Duodenal mucosa (tissue), 2 donors: ENCODE results near the gene SRRM3.

ENCODE experiments used
- H3K27ac ChIP-seq: one replicate; pipeline ENCODE4 v1.7.0; 2013; ENCODE audit warnings: low read depth, low read length
- H3K27me3 ChIP-seq, 2 donors: one replicate each; pipeline ENCODE4 v1.7.0; 2013; ENCODE audit warnings: low read length in 2 of 2, control low read depth in 1 of 2; ENCODE audit not compliant: insufficient read depth in 2 of 2, control insufficient read depth in 1 of 2
- H3K36me3 ChIP-seq, 2 donors: one replicate each; pipeline ENCODE4 v1.7.0; 2013; ENCODE audit warnings: low read length in 2 of 2, control low read depth in 1 of 2; ENCODE audit not compliant: insufficient read depth in 2 of 2, control insufficient read depth in 1 of 2
- H3K4me1 ChIP-seq, 2 donors: one replicate each; pipeline ENCODE4 v1.7.0; 2013; ENCODE audit warnings: low read length in 2 of 2, control low read depth in 1 of 2; ENCODE audit not compliant: insufficient read depth in 2 of 2, control insufficient read depth in 1 of 2
- H3K4me3 ChIP-seq, 2 donors: one replicate each; pipeline ENCODE4 v1.7.0; 2013; ENCODE audit warnings: low read length in 2 of 2, low read depth in 1 of 2
- H3K9ac ChIP-seq, 2 donors: one replicate each; pipeline ENCODE4 v1.7.0; 2013; ENCODE audit warnings: low read length in 2 of 2, low read depth in 1 of 2
- H3K9me3 ChIP-seq, 2 donors: one replicate each; pipeline ENCODE4 v1.7.0; 2013; ENCODE audit warnings: low read length in 2 of 2, control low read depth in 1 of 2; ENCODE audit not compliant: control insufficient read depth in 1 of 2

SRRM3 gene

GRCh38 chr7:76216381-76217082, 14.8 kb downstream of the SRRM3 start:
- Histone ChIP-seq H3K9ac (no peak overlapping the region), H3K36me3 (no peaks in the 10 kb centered on the region), H3K9me3 (no peaks in the 10 kb centered on the region), H3K27me3 (peaks cover 0 to 10% of the 10 kb centered on the region in 2 donors), H3K27ac (no peak overlapping the region), H3K4me3 (no peak overlapping the region), H3K4me1 (no peaks in the 10 kb centered on the region)

- H3K36me3 ChIP-seq, result no peaks in the 10 kb centered on the region
- no peak overlapping the region for H3K27ac ChIP-seq
- H3K4me3 ChIP-seq, result no peak overlapping the region
- H3K27me3 ChIP-seq, result peaks cover 0 to 10% of the 10 kb centered on the region in 2 donors
- no peaks in the 10 kb centered on the region for H3K4me1 ChIP-seq
- no peaks in the 10 kb centered on the region for H3K9me3 ChIP-seq
- no peak overlapping the region for H3K9ac ChIP-seq
Measured at GRCh38 chr7:76217942-76218566, 16.4 kb downstream of the SRRM3 start.

- no peaks in the 10 kb centered on the region for H3K4me1 ChIP-seq
- no peak overlapping the region for H3K27ac ChIP-seq
- H3K36me3 ChIP-seq, result no peaks in the 10 kb centered on the region
- no peaks in the 10 kb centered on the region for H3K9me3 ChIP-seq
- no peak overlapping the region for H3K9ac ChIP-seq
- no peak overlapping the region for H3K4me3 ChIP-seq
- H3K27me3 ChIP-seq, result peaks cover 0 to 10% of the 10 kb centered on the region in 2 donors
Measured at GRCh38 chr7:76220185-76221057, 18.7 kb downstream of the SRRM3 start.

- H3K36me3 ChIP-seq, result no peaks in the 10 kb centered on the region
- H3K9me3 ChIP-seq, result no peaks in the 10 kb centered on the region
- no peak overlapping the region for H3K4me3 ChIP-seq
- H3K4me1 ChIP-seq, result no peaks in the 10 kb centered on the region
- peaks cover 4 to 10% of the 10 kb centered on the region in 2 donors for H3K27me3 ChIP-seq
- no peak overlapping the region for H3K27ac ChIP-seq
- H3K9ac ChIP-seq, result no peak overlapping the region
Measured at GRCh38 chr7:76222333-76222732, 20.6 kb downstream of the SRRM3 start.

GRCh38 chr7:76222839-76223238, 21.1 kb downstream of the SRRM3 start:
- H3K9ac ChIP-seq, result no peak overlapping the region
- H3K36me3 ChIP-seq, result no peaks in the 10 kb centered on the region
- no peak overlapping the region for H3K4me3 ChIP-seq
- H3K9me3 ChIP-seq, result no peaks in the 10 kb centered on the region
- no peak overlapping the region for H3K27ac ChIP-seq
- peaks cover 5 to 6% of the 10 kb centered on the region in 2 donors for H3K27me3 ChIP-seq
- no peaks in the 10 kb centered on the region for H3K4me1 ChIP-seq

- no peaks in the 10 kb centered on the region for H3K4me1 ChIP-seq
- H3K27me3 ChIP-seq, result peaks cover 4 to 6% of the 10 kb centered on the region in 2 donors
- H3K9me3 ChIP-seq, result no peaks in the 10 kb centered on the region
- no peak overlapping the region for H3K9ac ChIP-seq
- no peaks in the 10 kb centered on the region for H3K36me3 ChIP-seq
- H3K27ac ChIP-seq, result no peak overlapping the region
- no peak overlapping the region for H3K4me3 ChIP-seq
Measured at GRCh38 chr7:76223286-76223972, 21.7 kb downstream of the SRRM3 start.

GRCh38 chr7:76224695-76225094, 23.0 kb downstream of the SRRM3 start:
- no peak overlapping the region for H3K27ac ChIP-seq
- no peak overlapping the region for H3K4me3 ChIP-seq
- no peaks in the 10 kb centered on the region for H3K9me3 ChIP-seq
- no peaks in the 10 kb centered on the region for H3K4me1 ChIP-seq
- H3K9ac ChIP-seq, result no peak overlapping the region
- no peaks in the 10 kb centered on the region for H3K36me3 ChIP-seq
- peaks cover 0 to 6% of the 10 kb centered on the region in 2 donors for H3K27me3 ChIP-seq

DNA sequence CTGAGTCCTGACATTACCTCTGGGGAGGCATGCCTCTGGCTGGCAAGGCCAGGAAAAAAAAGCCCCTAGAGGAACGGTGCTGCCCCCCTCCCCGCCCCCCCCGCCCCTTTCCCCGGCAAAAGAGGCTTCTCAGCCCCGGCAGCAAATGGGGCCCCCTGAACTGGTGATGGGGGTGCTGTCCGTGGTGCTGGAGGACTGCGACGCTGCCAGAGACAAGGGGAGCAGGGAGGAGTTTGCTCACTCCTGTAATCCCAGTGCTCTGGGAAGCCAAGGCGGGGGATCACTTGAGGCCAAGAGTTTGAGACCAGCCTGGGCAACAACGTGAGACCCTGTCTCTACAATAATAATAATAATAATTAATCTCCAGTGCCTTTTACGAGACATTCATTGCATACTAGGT, 23.7 kb downstream of the SRRM3 start:
- Histone ChIP-seq H3K27ac (no peak overlapping the region), H3K9ac (no peak overlapping the region), H3K4me3 (no peak overlapping the region), H3K27me3 (peaks cover 0 to 6% of the 10 kb centered on the region in 2 donors), H3K36me3 (no peaks in the 10 kb centered on the region), H3K4me1 (no peaks in the 10 kb centered on the region), H3K9me3 (no peaks in the 10 kb centered on the region)

DNA sequence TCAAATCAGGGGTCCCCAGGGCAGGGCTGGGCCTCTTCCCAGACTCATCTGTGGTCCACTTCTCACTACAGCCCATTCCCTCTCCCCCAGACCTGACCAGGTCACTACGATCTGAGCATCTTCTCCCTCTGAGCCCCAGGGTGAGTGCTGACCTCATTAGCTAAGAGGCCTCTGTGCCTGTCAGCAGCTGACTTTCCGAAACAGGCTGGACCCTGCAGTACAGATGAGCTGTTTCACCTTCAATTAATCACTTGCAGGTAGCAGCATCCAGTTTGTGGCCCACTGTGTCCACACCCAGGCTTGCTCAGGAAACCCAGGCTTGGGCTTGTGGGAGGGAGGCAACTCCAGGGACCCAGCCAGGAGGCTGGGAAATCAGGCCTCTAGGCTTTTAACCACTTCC, 24.3 kb downstream of the SRRM3 start:
- no peak overlapping the region for H3K4me3 ChIP-seq
- H3K27me3 ChIP-seq, result peaks cover 0 to 6% of the 10 kb centered on the region in 2 donors
- H3K9ac ChIP-seq, result no peak overlapping the region
- no peaks in the 10 kb centered on the region for H3K4me1 ChIP-seq
- H3K9me3 ChIP-seq, result no peaks in the 10 kb centered on the region
- H3K36me3 ChIP-seq, result no peaks in the 10 kb centered on the region
- no peak overlapping the region for H3K27ac ChIP-seq
